SU-DHL-6 (cell line): ENCODE measurements around the gene SLC9A9.

ENCODE experiments used
- H2AFZ ChIP-seq: fragments of 200-600 bp; sonication (generic); 2 replicates; pipeline ENCODE4 v1.6.1; 2014; ENCODE audit warnings: low read depth, mild to moderate bottlenecking, moderate library complexity, mixed read lengths, antibody characterized with exemption, low read length; ENCODE audit not compliant: severe bottlenecking
- H3F3A ChIP-seq: fragments of 200-600 bp; shearing (Covaris generic); 2 replicates; pipeline ENCODE4 v1.6.0; 2016; ENCODE audit warnings: antibody characterized with exemption, mild to moderate bottlenecking; ENCODE audit not compliant: insufficient read depth
- H3K27ac ChIP-seq: fragments of 200-600 bp; sonication (generic); 2 replicates; pipeline ENCODE4 v1.5.1; 2016; ENCODE audit warnings: low read depth, mild to moderate bottlenecking, low read length, moderate library complexity, mixed read lengths
- H3K27me3 ChIP-seq: fragments of 200-600 bp; sonication (generic), shearing (Covaris generic); 2 replicates; pipeline ENCODE4 v1.6.0; 2014; ENCODE audit warnings: mild to moderate bottlenecking, low read length
- H3K36me3 ChIP-seq: fragments of 200-600 bp; sonication (generic); 2 replicates; pipeline ENCODE4 v1.6.1; 2014; ENCODE audit warnings: mild to moderate bottlenecking, low read length, mixed read lengths
- H3K4me2 ChIP-seq: fragments of 300-600, 200-600 bp; shearing (Covaris generic), sonication (generic); 2 replicates; pipeline ENCODE4 v1.6.0; 2014; ENCODE audit warnings: low read length, low read depth, mild to moderate bottlenecking; ENCODE audit not compliant: poor library complexity, severe bottlenecking
- H3K4me3 ChIP-seq: fragments of 200-600 bp; sonication (generic); 2 replicates; pipeline ENCODE4 v1.5.1; 2014; ENCODE audit warnings: antibody characterized with exemption, low read length, mild to moderate bottlenecking, mixed read lengths; ENCODE audit not compliant: insufficient read depth, poor library complexity, severe bottlenecking
- H3K79me2 ChIP-seq: fragments of 200-600 bp; sonication (generic); 2 replicates; pipeline ENCODE4 v1.6.1; 2014; ENCODE audit warnings: mild to moderate bottlenecking, low read length, moderate library complexity; ENCODE audit not compliant: insufficient read depth
- H3K9ac ChIP-seq: fragments of 200-600 bp; sonication (generic); 2 replicates; pipeline ENCODE4 v1.7.0; 2014; ENCODE audit warnings: mild to moderate bottlenecking, low read length
- H3K9me2 ChIP-seq: fragments of 200-600 bp; sonication (generic); replicated peaks from 2 replicates; pipeline ENCODE4 v1.6.1; 2014; ENCODE audit warnings: low read length; ENCODE audit not compliant: insufficient read depth
- H3K9me3 ChIP-seq: fragments of 200-600 bp; sonication (generic); 2 replicates; pipeline ENCODE4 v1.6.1; 2014; ENCODE audit warnings: low read length, mixed read lengths; ENCODE audit not compliant: insufficient read depth
- H4K20me1 ChIP-seq: fragments of 200-600 bp; sonication (generic); 2 replicates; pipeline ENCODE4 v1.6.1; 2014; ENCODE audit warnings: low read depth, mild to moderate bottlenecking, antibody characterized with exemption, low read length, moderate library complexity, mixed read lengths
- CTCF ChIP-seq: fragments of 200-600 bp; sonication (generic); IDR thresholded peaks from one replicate; pipeline ENCODE4 v1.5.1; 2017; ENCODE audit warnings: antibody characterized with exemption, mild to moderate bottlenecking, low read length, moderate library complexity; ENCODE audit not compliant: insufficient read depth, poor library complexity, severe bottlenecking
- EZH2phosphoT487 ChIP-seq: fragments of 200-600 bp; sonication (generic), shearing (Covaris generic); conservative IDR thresholded peaks from 2 replicates; pipeline ENCODE4 v1.6.1; 2018; ENCODE audit warnings: mild to moderate bottlenecking, antibody characterized with exemption, low read length, moderate library complexity, mixed read lengths

The SLC9A9 gene

GRCh38 chr3:143652118-143652517, 196.2 kb downstream of the SLC9A9 start:
- H4K20me1 ChIP-seq = no peaks in the 10 kb centered on the region
- no peak overlapping the region for H2AFZ ChIP-seq
- no peak overlapping the region for H3K4me3 ChIP-seq
- H3K27me3 ChIP-seq = no peaks in the 10 kb centered on the region
- H3K27ac ChIP-seq = no peak overlapping the region
- H3K9ac ChIP-seq = no peak overlapping the region
- no peaks in the 10 kb centered on the region for H3K9me2 ChIP-seq
- no peaks in the 10 kb centered on the region for H3K79me2 ChIP-seq
- no peak for TF ChIP-seq EZH2phosphoT487
- TF ChIP-seq CTCF = no peak
- no peaks in the 10 kb centered on the region for H3F3A ChIP-seq
- no peaks in the 10 kb centered on the region for H3K9me3 ChIP-seq
- H3K36me3 ChIP-seq = no peaks in the 10 kb centered on the region
- H3K4me2 ChIP-seq = no peak overlapping the region

GRCh38 chr3:143650827-143651226, 197.4 kb downstream of the SLC9A9 start:
- Histone ChIP-seq H3K27ac (no peak overlapping the region), H4K20me1 (no peaks in the 10 kb centered on the region), H3F3A (no peaks in the 10 kb centered on the region), H3K36me3 (no peaks in the 10 kb centered on the region), H3K9me3 (no peaks in the 10 kb centered on the region), H3K4me2 (no peak overlapping the region), H3K4me3 (no peak overlapping the region), H2AFZ (no peak overlapping the region), H3K9ac (no peak overlapping the region), H3K79me2 (no peaks in the 10 kb centered on the region), H3K9me2 (no peaks in the 10 kb centered on the region), H3K27me3 (no peaks in the 10 kb centered on the region)
- no peak for TF ChIP-seq CTCF
- no peak for TF ChIP-seq EZH2phosphoT487

- Histone ChIP-seq H3K9ac (no peak overlapping the region), H4K20me1 (no peaks in the 10 kb centered on the region), H3K27ac (no peak overlapping the region), H3K4me3 (no peak overlapping the region), H3K36me3 (no peaks in the 10 kb centered on the region), H2AFZ (no peak overlapping the region), H3K79me2 (no peaks in the 10 kb centered on the region), H3K4me2 (no peak overlapping the region), H3K27me3 (no peaks in the 10 kb centered on the region), H3K9me2 (no peaks in the 10 kb centered on the region), H3K9me3 (no peaks in the 10 kb centered on the region), H3F3A (no peaks in the 10 kb centered on the region)
- no peak for TF ChIP-seq CTCF
- no peak for TF ChIP-seq EZH2phosphoT487
Measured at GRCh38 chr3:143650120-143650519, 198.1 kb downstream of the SLC9A9 start.

- Histone ChIP-seq H3K9me3 (no peaks in the 10 kb centered on the region), H3K27me3 (no peaks in the 10 kb centered on the region), H3K4me3 (no peak overlapping the region), H2AFZ (no peak overlapping the region), H3K36me3 (no peaks in the 10 kb centered on the region), H3K9me2 (no peaks in the 10 kb centered on the region), H3F3A (no peaks in the 10 kb centered on the region), H4K20me1 (no peaks in the 10 kb centered on the region), H3K9ac (no peak overlapping the region), H3K79me2 (no peaks in the 10 kb centered on the region), H3K4me2 (no peak overlapping the region), H3K27ac (no peak overlapping the region)
- TF ChIP-seq EZH2phosphoT487 (no peak), CTCF (peak; percentile 14)
Measured at GRCh38 chr3:143648708-143649107, 199.6 kb downstream of the SLC9A9 start.
